DND-41 (cell line): ENCODE measurements around the gene C9orf50.

Experiments used
- ATAC-seq: fragments of 200-7000 bp; cut with Tn5 transposase; 3 replicates; pipeline ENCODE4 v1.9.1; 2021; ENCODE audit warnings: low read depth; ENCODE audit not compliant: insufficient read depth
- DNase-seq: peaks from one replicate; pipeline ENCODE4 v3.0.0-alpha.2; 2020
- H2AFZ ChIP-seq: 2 replicates; pipeline ENCODE4 v1.6.0; 2012; ENCODE audit warnings: low read depth, low read length
- H3K27ac ChIP-seq: 2 replicates; pipeline ENCODE4 v1.5.1; 2012; ENCODE audit warnings: low read length, inconsistent platforms
- H3K27me3 ChIP-seq: fragments of 200-600 bp; sonication (generic); 2 replicates; pipeline ENCODE4 v1.6.0; 2012; ENCODE audit warnings: low read length, mild to moderate bottlenecking, inconsistent platforms; ENCODE audit not compliant: insufficient read depth, poor library complexity
- H3K36me3 ChIP-seq: 2 replicates; pipeline ENCODE4 v1.5.1; 2012; ENCODE audit warnings: low read length, inconsistent platforms; ENCODE audit not compliant: insufficient read depth
- H3K4me1 ChIP-seq: 2 replicates; pipeline ENCODE4 v1.5.1; 2012; ENCODE audit warnings: mild to moderate bottlenecking, low read length; ENCODE audit not compliant: insufficient read depth
- H3K4me2 ChIP-seq: 2 replicates; pipeline ENCODE4 v1.6.0; 2012; ENCODE audit warnings: mild to moderate bottlenecking, moderate library complexity, low read length, inconsistent platforms; ENCODE audit not compliant: insufficient read depth
- H3K4me3 ChIP-seq, 2 experiments: fragments of 200-600 bp in 1 of 2; shearing (Covaris generic) in 1 of 2; 2 replicates each; pipeline ENCODE4 v1.5.1; 2012 to 2016; ENCODE audit warnings: inconsistent platforms in 2 of 2, low read length in 2 of 2, mild to moderate bottlenecking in 2 of 2, low read depth in 1 of 2, moderate library complexity in 1 of 2
- H3K79me2 ChIP-seq: 2 replicates; pipeline ENCODE4 v1.6.0; 2012; ENCODE audit warnings: low read length, inconsistent platforms; ENCODE audit not compliant: insufficient read depth
- H3K9ac ChIP-seq: 2 replicates; pipeline ENCODE4 v1.6.0; 2012; ENCODE audit warnings: low read depth, mild to moderate bottlenecking, inconsistent platforms, low read length, moderate library complexity
- H3K9me3 ChIP-seq: 2 replicates; pipeline ENCODE4 v1.5.1; 2012; ENCODE audit warnings: low read length, moderate library complexity, mild to moderate bottlenecking, inconsistent platforms; ENCODE audit not compliant: insufficient read depth, severe bottlenecking
- H4K20me1 ChIP-seq: 2 replicates; pipeline ENCODE4 v1.6.0; 2012; ENCODE audit warnings: low read length; ENCODE audit not compliant: insufficient read depth
- CTCF ChIP-seq: IDR thresholded peaks from 2 replicates; pipeline ENCODE4 v1.5.1; 2012; ENCODE audit warnings: borderline replicate concordance, low read length, moderate library complexity, mild to moderate bottlenecking; ENCODE audit not compliant: poor library complexity, severe bottlenecking; ENCODE audit errors: extremely low read depth
- EZH2 ChIP-seq: IDR thresholded peaks from 3 replicates; pipeline ENCODE4 v1.6.1; 2012; ENCODE audit warnings: borderline replicate concordance, low read depth, mild to moderate bottlenecking, moderate library complexity, low read length, inconsistent platforms; ENCODE audit not compliant: severe bottlenecking

C9orf50 gene

GRCh38 chr9:129583308-129584038 lies 37.4 kb downstream of the C9orf50 start:
- TF ChIP-seq EZH2 (no peak), CTCF (no peak)
- Histone ChIP-seq H4K20me1 (no peaks in the 10 kb centered on the region), H3K4me3 (no peak overlapping the region), H3K4me2 (no peak overlapping the region), H3K4me1 (peaks cover 19% of the 10 kb centered on the region), H3K27ac (no peak overlapping the region), H2AFZ (no peak overlapping the region), H3K36me3 (no peaks in the 10 kb centered on the region), H3K79me2 (no peaks in the 10 kb centered on the region), H3K9ac (no peak overlapping the region), H3K9me3 (no peaks in the 10 kb centered on the region), H3K27me3 (no peaks in the 10 kb centered on the region)
- DNase-seq = no peak
- no peak for ATAC-seq

GRCh38 chr9:129582855-129583254 lies 38.0 kb downstream of the C9orf50 start:
- Histone ChIP-seq H3K4me1 (peaks cover 19% of the 10 kb centered on the region), H3K27me3 (no peaks in the 10 kb centered on the region), H4K20me1 (no peaks in the 10 kb centered on the region), H3K36me3 (no peaks in the 10 kb centered on the region), H3K9me3 (no peaks in the 10 kb centered on the region), H3K79me2 (no peaks in the 10 kb centered on the region), H3K4me2 (no peak overlapping the region), H3K9ac (no peak overlapping the region), H3K4me3 (no peak overlapping the region), H2AFZ (no peak overlapping the region), H3K27ac (no peak overlapping the region)
- DNase-seq (no peak), ATAC-seq (no peak)
- TF ChIP-seq CTCF (no peak), EZH2 (no peak)

GRCh38 chr9:129581505-129582189 lies 39.3 kb downstream of the C9orf50 start:
- no peak overlapping the region for H3K4me2 ChIP-seq
- H2AFZ ChIP-seq = no peak overlapping the region
- H3K4me3 ChIP-seq = no peak overlapping the region
- no peak overlapping the region for H3K27ac ChIP-seq
- H3K36me3 ChIP-seq = no peaks in the 10 kb centered on the region
- peaks cover 14% of the 10 kb centered on the region for H3K4me1 ChIP-seq
- DNase-seq (no peak), ATAC-seq (no peak)
- H3K9ac ChIP-seq = no peak overlapping the region
- H3K27me3 ChIP-seq = no peaks in the 10 kb centered on the region
- H4K20me1 ChIP-seq = no peaks in the 10 kb centered on the region
- no peaks in the 10 kb centered on the region for H3K9me3 ChIP-seq
- H3K79me2 ChIP-seq = no peaks in the 10 kb centered on the region
- TF ChIP-seq CTCF (no peak), EZH2 (no peak)
